HL-60 (cell line): ENCODE results near the gene BET1.

ENCODE experiments used
- DNase-seq, 2 experiments: peaks; one replicate each; pipeline ENCODE4 v3.0.0-alpha.2; 2010 to 2020; ENCODE audit warnings: low read depth in 1 of 2, low spot score in 1 of 2
- H3K27ac ChIP-seq: fragments of 250-450 bp; sonication (Bioruptor Pico); replicated peaks from 2 replicates; pipeline ENCODE4 v1.5.1; 2020; ENCODE audit warnings: mild to moderate bottlenecking, moderate library complexity
- H3K27me3 ChIP-seq: fragments of 250-450 bp; sonication (Bioruptor Pico); 2 replicates; pipeline ENCODE4 v1.5.1; 2021; ENCODE audit warnings: mild to moderate bottlenecking, moderate library complexity; ENCODE audit not compliant: insufficient read depth, poor library complexity, severe bottlenecking
- H3K4me3 ChIP-seq: replicated peaks from 2 replicates; pipeline ENCODE4 v1.5.1; 2011; ENCODE audit warnings: mild to moderate bottlenecking, control low read depth, low read length; ENCODE audit not compliant: insufficient read depth
- GABPA ChIP-seq: IDR thresholded peaks from 2 replicates; pipeline ENCODE4 v1.6.1; 2012; ENCODE audit warnings: low read depth
- POLR2AphosphoS5 ChIP-seq: IDR thresholded peaks from 2 replicates; pipeline ENCODE4 v1.6.1; 2012; ENCODE audit warnings: low read depth
- SPI1 ChIP-seq: IDR thresholded peaks from 2 replicates; pipeline ENCODE4 v1.6.1; 2012; ENCODE audit warnings: low read depth, mild to moderate bottlenecking, borderline replicate concordance
- TF ChIP-seq, protein P1 (sequence below): IDR thresholded peaks from one replicate; pipeline ENCODE4 v1.5.1; 2011; ENCODE audit warnings: low read length, control low read depth, inconsistent platforms; ENCODE audit not compliant: insufficient read depth
- TF ChIP-seq, protein P2 (sequence below): IDR thresholded peaks from 2 replicates; pipeline ENCODE4 v1.6.1; 2012; ENCODE audit warnings: low read depth; ENCODE audit not compliant: insufficient replicate concordance

Gene BET1

GRCh38 chr7:94005753-94006152 lies 1.6 kb upstream of the BET1 start:
- no peak for DNase-seq
- TF ChIP-seq, protein P1, sequence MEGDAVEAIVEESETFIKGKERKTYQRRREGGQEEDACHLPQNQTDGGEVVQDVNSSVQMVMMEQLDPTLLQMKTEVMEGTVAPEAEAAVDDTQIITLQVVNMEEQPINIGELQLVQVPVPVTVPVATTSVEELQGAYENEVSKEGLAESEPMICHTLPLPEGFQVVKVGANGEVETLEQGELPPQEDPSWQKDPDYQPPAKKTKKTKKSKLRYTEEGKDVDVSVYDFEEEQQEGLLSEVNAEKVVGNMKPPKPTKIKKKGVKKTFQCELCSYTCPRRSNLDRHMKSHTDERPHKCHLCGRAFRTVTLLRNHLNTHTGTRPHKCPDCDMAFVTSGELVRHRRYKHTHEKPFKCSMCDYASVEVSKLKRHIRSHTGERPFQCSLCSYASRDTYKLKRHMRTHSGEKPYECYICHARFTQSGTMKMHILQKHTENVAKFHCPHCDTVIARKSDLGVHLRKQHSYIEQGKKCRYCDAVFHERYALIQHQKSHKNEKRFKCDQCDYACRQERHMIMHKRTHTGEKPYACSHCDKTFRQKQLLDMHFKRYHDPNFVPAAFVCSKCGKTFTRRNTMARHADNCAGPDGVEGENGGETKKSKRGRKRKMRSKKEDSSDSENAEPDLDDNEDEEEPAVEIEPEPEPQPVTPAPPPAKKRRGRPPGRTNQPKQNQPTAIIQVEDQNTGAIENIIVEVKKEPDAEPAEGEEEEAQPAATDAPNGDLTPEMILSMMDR, result no peak
- TF ChIP-seq SPI1 (no peak), POLR2AphosphoS5 (no peak), GABPA (no peak)
- TF ChIP-seq, protein P2, sequence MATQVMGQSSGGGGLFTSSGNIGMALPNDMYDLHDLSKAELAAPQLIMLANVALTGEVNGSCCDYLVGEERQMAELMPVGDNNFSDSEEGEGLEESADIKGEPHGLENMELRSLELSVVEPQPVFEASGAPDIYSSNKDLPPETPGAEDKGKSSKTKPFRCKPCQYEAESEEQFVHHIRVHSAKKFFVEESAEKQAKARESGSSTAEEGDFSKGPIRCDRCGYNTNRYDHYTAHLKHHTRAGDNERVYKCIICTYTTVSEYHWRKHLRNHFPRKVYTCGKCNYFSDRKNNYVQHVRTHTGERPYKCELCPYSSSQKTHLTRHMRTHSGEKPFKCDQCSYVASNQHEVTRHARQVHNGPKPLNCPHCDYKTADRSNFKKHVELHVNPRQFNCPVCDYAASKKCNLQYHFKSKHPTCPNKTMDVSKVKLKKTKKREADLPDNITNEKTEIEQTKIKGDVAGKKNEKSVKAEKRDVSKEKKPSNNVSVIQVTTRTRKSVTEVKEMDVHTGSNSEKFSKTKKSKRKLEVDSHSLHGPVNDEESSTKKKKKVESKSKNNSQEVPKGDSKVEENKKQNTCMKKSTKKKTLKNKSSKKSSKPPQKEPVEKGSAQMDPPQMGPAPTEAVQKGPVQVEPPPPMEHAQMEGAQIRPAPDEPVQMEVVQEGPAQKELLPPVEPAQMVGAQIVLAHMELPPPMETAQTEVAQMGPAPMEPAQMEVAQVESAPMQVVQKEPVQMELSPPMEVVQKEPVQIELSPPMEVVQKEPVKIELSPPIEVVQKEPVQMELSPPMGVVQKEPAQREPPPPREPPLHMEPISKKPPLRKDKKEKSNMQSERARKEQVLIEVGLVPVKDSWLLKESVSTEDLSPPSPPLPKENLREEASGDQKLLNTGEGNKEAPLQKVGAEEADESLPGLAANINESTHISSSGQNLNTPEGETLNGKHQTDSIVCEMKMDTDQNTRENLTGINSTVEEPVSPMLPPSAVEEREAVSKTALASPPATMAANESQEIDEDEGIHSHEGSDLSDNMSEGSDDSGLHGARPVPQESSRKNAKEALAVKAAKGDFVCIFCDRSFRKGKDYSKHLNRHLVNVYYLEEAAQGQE, result no peak
- no peaks in the 10 kb centered on the region for H3K27me3 ChIP-seq
- no peak overlapping the region for H3K4me3 ChIP-seq
- H3K27ac ChIP-seq, result no peak overlapping the region

DNA sequence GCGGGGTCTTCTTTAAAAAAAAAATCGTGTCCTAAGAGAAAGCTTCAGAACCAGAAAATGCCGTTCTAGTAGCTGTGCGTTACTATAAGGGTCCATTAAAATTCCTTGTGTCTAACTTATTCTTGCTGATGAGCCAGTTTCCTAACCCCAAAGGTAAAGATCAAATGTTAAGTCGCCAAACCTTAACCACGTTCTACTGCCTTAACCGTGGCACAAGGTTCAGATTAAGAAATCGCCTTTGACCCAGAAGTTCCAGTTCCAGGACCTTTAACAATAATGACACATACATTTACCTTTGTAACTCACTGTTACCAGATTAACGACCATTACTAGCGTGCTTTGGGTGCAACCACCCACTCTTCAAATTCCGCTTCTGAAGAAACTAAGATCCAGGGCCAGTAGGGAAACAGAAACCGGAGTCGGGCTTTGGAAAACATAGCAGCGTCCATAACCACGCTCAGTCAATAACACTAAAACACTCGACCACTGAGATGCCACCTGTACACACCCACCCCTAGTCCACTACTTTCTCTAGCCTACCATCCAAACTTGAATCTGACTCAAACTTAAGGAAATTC lies 620 bp downstream of the BET1 start:
- peak overlapping the region; percentile 89 for H3K4me3 ChIP-seq
- no peaks in the 10 kb centered on the region for H3K27me3 ChIP-seq
- no peak for TF ChIP-seq SPI1
- no peak for TF ChIP-seq GABPA
- TF ChIP-seq, protein P1, result no peak
- TF ChIP-seq, protein P2, result no peak
- no peak for TF ChIP-seq POLR2AphosphoS5
- DNase-seq, result peak in 1 of 2 experiments; percentile 4
- peak overlapping the region; percentile 86 for H3K27ac ChIP-seq

GRCh38 chr7:94001396-94001795 lies 2.8 kb downstream of the BET1 start:
- Histone ChIP-seq H3K27me3 (no peaks in the 10 kb centered on the region), H3K27ac (no peak overlapping the region), H3K4me3 (no peak overlapping the region)
- no peak for DNase-seq
- TF ChIP-seq, protein P2, result no peak
- TF ChIP-seq, protein P1, result no peak
- no peak for TF ChIP-seq GABPA
- TF ChIP-seq SPI1, result no peak
- no peak for TF ChIP-seq POLR2AphosphoS5
